Activated naive CD4-positive, alpha-beta T cell treated with anti-CD3 and anti-CD28 coated beads for 36 hours (primary cell): ENCODE measurements around the gene POLR1B. TPM values are rescaled to one million over a fixed set of nuclear protein-coding genes. Genes with fewer than 3 reads are reported as not detected.

Source experiments
- CTCF ChIA-PET: fragments of 350-600 bp; sonication (Branson Sonifier 250); formaldehyde crosslinking; loops from one replicate; lab custom pipeline; 2021; ENCODE audit warnings: antibody characterized with exemption; lab: Charles Lee
- DNase-seq: peaks from one replicate; pipeline ENCODE4 v3.0.0-alpha.2; 2020
- H3K27ac Mint-ChIP-seq: one replicate; pipeline ENCODE4 v1.8.0; 2021; ENCODE audit warnings: mild to moderate bottlenecking, mixed read lengths
- H3K27me3 Mint-ChIP-seq: one replicate; pipeline ENCODE4 v1.8.0; 2021; ENCODE audit warnings: low read depth, mixed read lengths
- H3K36me3 Mint-ChIP-seq: one replicate; pipeline ENCODE4 v1.8.0; 2021; ENCODE audit warnings: low read depth, mixed read lengths
- H3K4me1 Mint-ChIP-seq: one replicate; pipeline ENCODE4 v1.8.0; 2021; ENCODE audit warnings: low read depth, mixed read lengths
- H3K4me3 Mint-ChIP-seq: one replicate; pipeline ENCODE4 v1.8.0; 2021; ENCODE audit warnings: mild to moderate bottlenecking, moderate library complexity, mixed read lengths
- H3K9me3 Mint-ChIP-seq: one replicate; pipeline ENCODE4 v1.8.0; 2021; ENCODE audit warnings: mixed read lengths
- intact Hi-C: fragments of 100-400 bp; cut with micrococcal nuclease; formaldehyde crosslinking; loops from one replicate; pipeline ENCODE4 v1.15.1; 2023
- total RNA-seq, 2 experiments: library from RNA; stranded (reverse); gene quantifications; one replicate each; pipeline ENCODE4 v1.2.3, GENCODE V29; 2021

POLR1B gene
- total RNA-seq, 2 experiments from 2014 or later: 34.5 to 36.1 TPM

GRCh38 chr2:112585873-112586464 is 43.7 kb downstream of the POLR1B start:
- CTCF ChIA-PET: interaction anchor here (2.5 to 2.9 kb wide), 2 partner anchors 13 to 140 kb away, joined by 13 to 23 read pairs; no protein-coding TSS in a partner anchor
- H3K27ac Mint-ChIP-seq: no peak overlapping the region
- H3K36me3 Mint-ChIP-seq: peaks cover 11% of the 10 kb centered on the region
- no peaks in the 10 kb centered on the region for H3K27me3 Mint-ChIP-seq
- intact Hi-C loops: loop anchor here (2.0 kb wide), 1 partner anchor 531 kb away; the partner anchor contains the start of gene TMEM87B
- peaks cover 26% of the 10 kb centered on the region for H3K4me1 Mint-ChIP-seq
- DNase-seq: no peak
- peak overlapping the region; percentile 2 for H3K4me3 Mint-ChIP-seq
- H3K9me3 Mint-ChIP-seq: no peaks in the 10 kb centered on the region

GRCh38 chr2:112588611-112589045 is 46.4 kb downstream of the POLR1B start:
- CTCF ChIA-PET: no interaction called here
- no peak for DNase-seq
- H3K4me3 Mint-ChIP-seq: no peak overlapping the region
- no peaks in the 10 kb centered on the region for H3K9me3 Mint-ChIP-seq
- H3K36me3 Mint-ChIP-seq: peaks cover 11% of the 10 kb centered on the region
- no peak overlapping the region for H3K27ac Mint-ChIP-seq
- no peaks in the 10 kb centered on the region for H3K27me3 Mint-ChIP-seq
- H3K4me1 Mint-ChIP-seq: peaks cover 14% of the 10 kb centered on the region
- intact Hi-C loops: no loop called here

- Mint-ChIP-seq H3K9me3 (no peaks in the 10 kb centered on the region), H3K4me3 (no peak overlapping the region), H3K27me3 (no peaks in the 10 kb centered on the region), H3K36me3 (peaks cover 16% of the 10 kb centered on the region), H3K4me1 (peaks cover 4% of the 10 kb centered on the region), H3K27ac (no peak overlapping the region)
- DNase-seq: no peak
- intact Hi-C loops: no loop called here
- CTCF ChIA-PET: interaction anchor here (0.6 to 2.2 kb wide), 4 partner anchors 8 to 236 kb away, joined by 3 to 8 read pairs (median 3); no protein-coding TSS in a partner anchor
Measured at GRCh38 chr2:112591413-112591812, 49.1 kb downstream of the POLR1B start.

GRCh38 chr2:112593736-112594135 is 51.5 kb downstream of the POLR1B start:
- Mint-ChIP-seq H3K4me3 (no peak overlapping the region), H3K9me3 (no peaks in the 10 kb centered on the region), H3K4me1 (no peaks in the 10 kb centered on the region), H3K36me3 (peaks cover 8% of the 10 kb centered on the region), H3K27ac (no peak overlapping the region), H3K27me3 (no peaks in the 10 kb centered on the region)
- intact Hi-C loops: no loop called here
- CTCF ChIA-PET: interaction anchor here (1.7 kb wide), 1 partner anchor 131 kb away, joined by 4 read pairs; no protein-coding TSS in a partner anchor
- DNase-seq: no peak

GRCh38 chr2:112597537-112598322 is 55.5 kb downstream of the POLR1B start:
- no peak overlapping the region for H3K4me3 Mint-ChIP-seq
- no peak for DNase-seq
- CTCF ChIA-PET: interaction anchor here (0.9 to 3.0 kb wide), 5 partner anchors 13 to 150 kb away, joined by 4 to 27 read pairs (median 6); partner anchors contain the start of gene CHCHD5
- intact Hi-C loops: no loop called here
- H3K27me3 Mint-ChIP-seq: no peaks in the 10 kb centered on the region
- no peak overlapping the region for H3K27ac Mint-ChIP-seq
- H3K4me1 Mint-ChIP-seq: peaks cover 4% of the 10 kb centered on the region
- H3K9me3 Mint-ChIP-seq: no peaks in the 10 kb centered on the region
- H3K36me3 Mint-ChIP-seq: peaks cover 5% of the 10 kb centered on the region

- Mint-ChIP-seq H3K27ac (no peak overlapping the region), H3K4me1 (peaks cover 4% of the 10 kb centered on the region), H3K36me3 (no peaks in the 10 kb centered on the region), H3K4me3 (no peak overlapping the region), H3K9me3 (no peaks in the 10 kb centered on the region), H3K27me3 (no peaks in the 10 kb centered on the region)
- CTCF ChIA-PET: interaction anchor here (0.6 to 8.7 kb wide), 22 partner anchors 16 to 341 kb away, joined by 3 to 146 read pairs (median 6); partner anchors contain the start of gene CHCHD5
- intact Hi-C loops: loop anchor here (1.0 to 10.0 kb wide), 6 partner anchors 26 to 344 kb away; partner anchors contain the start of gene SLC20A1
- no peak for DNase-seq
Measured at GRCh38 chr2:112600634-112601033, 58.4 kb downstream of the POLR1B start.

DNA sequence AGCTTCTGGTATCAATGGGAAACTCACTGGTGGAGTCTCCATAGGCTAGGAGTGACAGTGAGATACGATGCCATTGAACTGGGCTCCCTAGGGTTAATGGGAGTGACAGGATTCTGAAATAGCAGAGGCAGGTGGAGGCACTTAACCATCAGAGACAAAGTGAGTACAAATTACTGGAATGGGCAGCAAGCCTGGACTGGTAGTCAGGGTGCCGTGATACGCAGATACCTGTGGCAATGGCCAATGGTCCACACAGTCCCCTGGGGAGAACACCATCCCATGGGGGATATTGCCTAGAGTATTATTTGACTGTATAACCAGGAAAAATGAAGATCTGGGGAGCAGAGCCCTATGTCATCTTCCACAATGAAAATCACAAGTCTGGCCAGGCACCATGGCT is 59.5 kb downstream of the POLR1B start:
- Mint-ChIP-seq H3K27me3 (no peaks in the 10 kb centered on the region), H3K27ac (no peak overlapping the region), H3K4me3 (no peak overlapping the region), H3K4me1 (peaks cover 4% of the 10 kb centered on the region), H3K9me3 (no peaks in the 10 kb centered on the region), H3K36me3 (no peaks in the 10 kb centered on the region)
- DNase-seq: no peak
- intact Hi-C loops: loop anchor here (10.0 kb wide), 1 partner anchor 343 kb away; no protein-coding TSS in a partner anchor
- CTCF ChIA-PET: interaction anchor here (0.6 to 8.7 kb wide), 8 partner anchors 24 to 136 kb away, joined by 3 to 146 read pairs (median 5); no protein-coding TSS in a partner anchor

GRCh38 chr2:112602917-112603316 is 60.7 kb downstream of the POLR1B start:
- Mint-ChIP-seq H3K9me3 (no peaks in the 10 kb centered on the region), H3K27ac (no peak overlapping the region), H3K27me3 (no peaks in the 10 kb centered on the region), H3K36me3 (no peaks in the 10 kb centered on the region), H3K4me1 (peaks cover 4% of the 10 kb centered on the region), H3K4me3 (no peak overlapping the region)
- intact Hi-C loops: loop anchor here (10.0 kb wide), 1 partner anchor 342 kb away; no protein-coding TSS in a partner anchor
- no peak for DNase-seq
- CTCF ChIA-PET: interaction anchor here (1.2 to 8.7 kb wide), 3 partner anchors 24 to 339 kb away, joined by 3 to 146 read pairs (median 3); no protein-coding TSS in a partner anchor

- intact Hi-C loops: loop anchor here (10.0 kb wide), 1 partner anchor 341 kb away; no protein-coding TSS in a partner anchor
Measured at GRCh38 chr2:112603731-112604130, 61.5 kb downstream of the POLR1B start.

GRCh38 chr2:112604952-112605351 is 62.7 kb downstream of the POLR1B start:
- H3K9me3 Mint-ChIP-seq: no peaks in the 10 kb centered on the region
- intact Hi-C loops: loop anchor here (10.0 kb wide), 1 partner anchor 340 kb away; no protein-coding TSS in a partner anchor
- no peak for DNase-seq
- H3K4me1 Mint-ChIP-seq: peaks cover 3% of the 10 kb centered on the region
- no peaks in the 10 kb centered on the region for H3K36me3 Mint-ChIP-seq
- CTCF ChIA-PET: interaction anchor here (0.8 to 8.7 kb wide), 4 partner anchors 21 to 144 kb away, joined by 3 to 146 read pairs (median 4); no protein-coding TSS in a partner anchor
- no peak overlapping the region for H3K4me3 Mint-ChIP-seq
- H3K27me3 Mint-ChIP-seq: no peaks in the 10 kb centered on the region
- H3K27ac Mint-ChIP-seq: no peak overlapping the region

More at GRCh38 chr2:112603731-112604130, 61.5 kb downstream of the POLR1B start:
- DNase-seq: no peak
- H3K27me3 Mint-ChIP-seq: no peaks in the 10 kb centered on the region
- no peak overlapping the region for H3K4me3 Mint-ChIP-seq
- no peaks in the 10 kb centered on the region for H3K9me3 Mint-ChIP-seq
- no peak overlapping the region for H3K27ac Mint-ChIP-seq
- CTCF ChIA-PET: interaction anchor here (1.2 to 8.7 kb wide), 2 partner anchors 124 to 338 kb away, joined by 3 to 146 read pairs; no protein-coding TSS in a partner anchor
- H3K4me1 Mint-ChIP-seq: peaks cover 4% of the 10 kb centered on the region
- H3K36me3 Mint-ChIP-seq: no peaks in the 10 kb centered on the region

GRCh38 chr2:112605926-112606325 is 63.7 kb downstream of the POLR1B start:
- intact Hi-C loops: loop anchor here (10.0 kb wide), 1 partner anchor 339 kb away; no protein-coding TSS in a partner anchor
- Mint-ChIP-seq H3K9me3 (no peaks in the 10 kb centered on the region), H3K36me3 (no peaks in the 10 kb centered on the region), H3K27me3 (no peaks in the 10 kb centered on the region), H3K4me1 (no peaks in the 10 kb centered on the region), H3K4me3 (no peak overlapping the region), H3K27ac (no peak overlapping the region)
- no peak for DNase-seq
- CTCF ChIA-PET: interaction anchor here (1.3 to 8.7 kb wide), 2 partner anchors 85 to 121 kb away, joined by 4 to 146 read pairs; no protein-coding TSS in a partner anchor
